T47D (cell line): ENCODE results near the gene PIK3CB.
"Not testable (repeated sequence)": the region's sequence is repeated elsewhere in the genome, so short reads cannot be mapped to it uniquely, and the experiment has no call there.

ENCODE experiments used
- DNase-seq, 2 experiments: peaks; one replicate each; pipeline versions ENCODE4 v3.0.0 to v3.0.0-alpha.2; 2011 to 2012; ENCODE audit warnings: low read depth in 1 of 2, low spot score in 1 of 2
- JUND ChIP-seq: IDR thresholded peaks from 2 replicates; pipeline ENCODE4 v1.6.1; 2012; ENCODE audit warnings: low read depth
- in situ Hi-C: cut with HindIII; loops from 2 replicates; pipeline ENCODE4 v1.10.0; 2016; ENCODE audit warnings: low sequenced_read_pairs, low pct_unique_long_range_greater_than_20kb

Gene PIK3CB

DNA sequence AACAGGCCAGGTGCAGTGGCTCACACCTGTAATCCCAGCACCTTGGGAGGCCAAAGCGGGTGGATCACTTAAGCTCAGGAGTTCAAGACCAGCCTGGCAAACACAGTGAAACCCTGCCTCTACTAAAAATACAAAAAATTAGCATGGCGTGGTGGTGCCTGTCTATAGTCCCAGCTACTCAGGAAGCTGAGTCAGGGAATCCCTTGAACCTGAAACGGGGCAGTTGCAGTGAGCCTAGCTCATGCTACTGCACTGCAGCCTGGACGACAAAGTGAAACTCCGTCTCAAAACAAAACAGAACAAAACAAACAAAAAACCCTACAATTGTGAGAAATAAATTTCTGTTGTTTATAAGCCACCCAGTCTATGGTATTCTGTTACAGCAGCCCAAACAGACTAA is 94.7 kb downstream of the PIK3CB start:
- in situ Hi-C loops, result no loop called here
- DNase-seq, result no peak
- TF ChIP-seq JUND, result no peak

DNA sequence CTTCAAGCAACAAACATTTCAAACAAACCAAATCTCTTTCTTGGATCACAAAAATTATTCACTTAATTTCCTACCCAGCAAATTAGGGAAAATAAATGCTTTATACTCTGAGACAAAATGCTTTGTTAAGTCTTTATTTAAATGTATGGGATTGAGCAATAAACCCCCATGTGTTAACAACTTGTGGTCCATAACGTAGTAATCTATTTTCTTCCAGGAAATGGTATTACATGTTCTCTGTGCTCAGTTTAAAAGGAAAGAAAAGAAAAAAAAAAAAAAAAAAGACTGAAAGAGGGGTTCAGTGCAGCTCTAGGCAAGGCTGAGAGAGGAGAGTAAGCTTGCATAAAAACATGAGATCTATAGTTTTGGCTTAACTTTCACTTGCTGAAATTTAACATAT is 102.3 kb downstream of the PIK3CB start:
- in situ Hi-C loops, result no loop called here
- DNase-seq, result no peak
- no peak for TF ChIP-seq JUND

DNA sequence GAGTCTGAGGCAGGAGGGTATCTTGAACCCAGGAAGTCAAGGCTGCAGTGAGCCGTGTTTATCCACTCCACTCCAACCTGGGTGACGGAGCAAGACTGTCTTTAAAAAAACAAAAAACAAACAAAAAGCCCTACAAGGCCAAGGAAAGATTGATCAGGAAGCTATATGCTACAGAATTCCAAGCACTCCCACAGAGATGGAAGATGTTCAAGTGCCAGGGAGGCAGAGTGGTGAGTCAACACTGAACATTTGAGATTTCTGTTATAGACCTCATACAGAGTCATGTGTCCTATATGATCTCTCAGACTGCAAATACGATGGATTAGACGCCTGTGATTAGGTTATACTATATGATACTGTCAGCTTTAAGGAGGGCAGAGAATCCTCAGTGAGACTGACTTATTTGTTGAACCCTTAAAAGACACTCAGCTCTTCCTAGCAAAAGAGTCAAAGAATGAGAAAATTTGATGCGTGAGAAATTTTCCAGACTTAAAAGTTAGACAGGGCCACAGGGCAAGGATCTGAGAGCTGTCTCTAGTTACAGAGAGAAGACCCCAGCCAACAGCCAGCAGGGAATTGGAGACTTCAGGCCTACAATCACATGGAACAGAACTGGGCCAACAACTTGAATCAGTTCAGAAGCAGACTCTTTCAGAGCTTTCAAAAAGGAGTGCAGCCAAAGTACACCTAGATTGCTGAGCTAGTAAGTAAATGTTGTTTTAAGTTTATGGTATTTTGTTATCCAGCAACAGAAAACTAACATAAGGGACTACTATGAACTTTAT is 107.6 kb downstream of the PIK3CB start:
- peak in 1 of 2 experiments; percentile 9 for DNase-seq
- TF ChIP-seq JUND, result no peak
- in situ Hi-C loops, result no loop called here

GRCh38 chr3:138726042-138726441 is 108.7 kb downstream of the PIK3CB start:
- in situ Hi-C loops, DNase-seq: not testable (repeated sequence)

GRCh38 chr3:138725116-138725515 is 109.6 kb downstream of the PIK3CB start:
- DNase-seq, result no peak
- TF ChIP-seq JUND, result no peak
- in situ Hi-C loops, result no loop called here

GRCh38 chr3:138724443-138724842 is 110.3 kb downstream of the PIK3CB start:
- TF ChIP-seq JUND, result no peak
- in situ Hi-C loops, result no loop called here
- no peak for DNase-seq

DNA sequence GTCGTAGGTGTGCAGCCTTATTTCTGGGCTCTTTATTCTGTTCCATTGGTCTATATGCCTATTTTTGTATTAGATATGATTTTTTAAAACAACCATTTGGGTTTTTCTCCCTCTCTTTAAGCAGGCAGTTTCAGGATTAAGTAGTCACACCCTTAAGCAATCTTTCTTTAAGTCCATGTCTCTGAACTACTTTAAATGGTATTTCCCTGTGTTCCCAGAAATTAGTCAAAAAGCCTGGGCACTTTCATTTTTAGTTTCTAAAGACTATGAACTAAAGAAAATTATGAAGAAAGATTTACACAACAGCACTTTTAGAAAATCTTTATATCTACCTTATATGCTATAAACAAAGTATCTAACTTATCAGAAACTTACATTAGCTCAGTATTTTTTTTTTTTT is 115.9 kb downstream of the PIK3CB start:
- DNase-seq, result no peak
- no peak for TF ChIP-seq JUND
- in situ Hi-C loops, result no loop called here

GRCh38 chr3:138717348-138717747 is 117.4 kb downstream of the PIK3CB start:
- TF ChIP-seq JUND, result no peak
- no peak for DNase-seq
- in situ Hi-C loops, result no loop called here

DNA sequence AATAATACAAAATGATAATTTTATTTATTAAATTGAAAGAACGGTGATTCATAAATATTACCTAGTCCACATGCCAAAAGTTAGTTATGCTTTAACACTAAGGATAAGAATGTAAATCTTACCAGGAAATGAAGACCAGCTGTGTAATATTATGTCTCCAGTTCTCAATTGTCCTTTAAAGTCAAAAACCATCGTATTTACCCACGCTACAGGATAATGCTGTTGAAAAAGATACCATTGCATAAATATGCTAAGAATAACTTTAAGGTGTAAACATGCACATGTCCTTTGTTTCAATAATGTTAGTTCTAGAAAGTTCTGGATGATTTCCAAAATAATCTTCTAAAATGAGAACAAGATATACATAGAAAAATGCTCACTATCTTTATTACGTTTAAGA is 122.6 kb downstream of the PIK3CB start:
- no peak for DNase-seq
- in situ Hi-C loops, result no loop called here
- TF ChIP-seq JUND, result no peak

- in situ Hi-C loops, result no loop called here
- DNase-seq, result no peak
- no peak for TF ChIP-seq JUND
Measured at GRCh38 chr3:138705675-138706074, 129.1 kb downstream of the PIK3CB start.

DNA sequence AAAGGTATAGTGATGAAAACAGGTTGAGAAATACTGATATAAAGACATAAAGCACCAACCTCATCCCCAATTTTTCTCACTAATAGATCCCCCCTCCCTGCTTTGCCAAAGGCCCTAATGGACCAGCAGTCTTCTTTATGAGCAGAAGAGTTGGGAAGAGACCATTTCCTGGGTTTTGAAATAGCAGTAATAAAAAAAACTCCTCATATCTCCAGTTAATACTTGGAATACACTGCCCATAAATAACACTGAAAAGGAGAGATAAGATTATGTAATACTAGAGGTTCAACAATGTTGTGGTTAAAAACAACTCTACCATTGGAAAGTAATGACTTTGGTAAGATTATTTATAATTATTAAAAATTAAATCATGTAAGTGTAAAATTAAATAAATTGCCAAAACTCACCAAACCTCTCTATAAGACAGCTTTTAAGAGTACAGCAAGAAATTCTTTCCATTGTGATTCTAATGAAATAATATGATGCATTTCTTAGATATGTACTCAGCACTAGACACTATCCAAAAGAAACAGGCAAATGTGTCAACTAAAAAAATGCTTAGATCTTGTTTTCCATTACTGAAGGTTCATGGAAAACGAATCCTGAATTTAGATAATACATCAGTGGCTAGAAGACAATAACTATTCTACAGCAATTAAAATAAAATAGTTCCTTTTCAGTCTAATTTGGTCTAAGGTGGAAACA is 137.9 kb downstream of the PIK3CB start:
- no peak for TF ChIP-seq JUND
- in situ Hi-C loops, result no loop called here
- DNase-seq, result no peak

DNA sequence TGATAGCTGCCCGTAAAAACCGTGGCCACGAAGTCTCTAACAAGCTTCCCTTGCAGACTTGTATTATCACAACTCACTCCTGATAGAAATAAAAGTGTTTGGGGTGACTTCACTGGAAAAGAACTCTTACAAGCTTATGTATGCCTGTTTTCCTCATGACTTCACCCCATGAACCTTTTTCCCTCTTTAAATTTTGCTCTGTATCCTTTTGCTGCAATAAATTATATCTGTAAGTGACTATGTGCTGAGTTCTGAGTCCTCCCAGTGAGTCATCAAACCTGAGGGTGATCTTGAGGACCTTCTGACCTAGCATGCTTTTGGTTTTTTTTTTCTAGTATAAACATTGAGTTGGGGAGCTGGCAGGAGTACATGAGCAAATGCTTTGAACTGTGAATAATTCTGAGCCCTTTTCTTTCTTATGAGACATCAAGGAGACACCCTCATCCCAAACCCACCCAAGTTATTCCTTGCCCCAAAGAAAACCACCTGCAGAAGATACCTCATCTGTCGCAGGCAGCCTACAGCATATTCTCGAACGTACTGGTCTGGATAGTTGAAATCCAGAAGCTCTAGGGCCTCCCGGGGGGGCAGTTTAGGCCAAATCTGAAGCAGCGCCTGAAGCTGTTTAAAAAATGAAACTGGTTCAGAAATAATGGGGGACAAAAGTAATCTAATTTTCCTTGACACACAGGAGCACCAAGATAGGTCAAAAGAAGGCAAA is 140.3 kb downstream of the PIK3CB start:
- TF ChIP-seq JUND, result no peak
- in situ Hi-C loops, result no loop called here
- no peak for DNase-seq

DNA sequence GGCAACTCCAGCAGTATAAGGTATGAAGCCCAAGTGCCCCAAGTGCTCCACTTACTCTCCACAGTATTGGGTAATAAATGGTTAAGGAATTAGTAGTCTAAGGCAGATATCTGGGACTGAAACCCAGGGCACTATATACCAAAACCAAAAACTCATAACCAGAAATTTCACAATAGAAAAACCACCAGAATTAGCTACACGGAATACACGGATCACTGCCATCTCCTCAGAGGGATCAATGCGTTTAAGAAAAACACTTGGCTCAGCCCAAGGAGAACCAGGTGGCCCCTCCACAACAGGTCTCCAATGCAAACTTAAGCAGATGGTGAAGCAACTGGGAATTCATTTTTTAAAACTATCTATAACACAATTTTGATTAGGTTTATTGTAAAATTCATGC is 142.6 kb downstream of the PIK3CB start:
- no peak for DNase-seq
- in situ Hi-C loops, result no loop called here
- no peak for TF ChIP-seq JUND
